HEK293 (cell line): ENCODE measurements around the gene PRSS50.

Experiments used
- CTCF ChIA-PET: fragments of 350-600 bp; formaldehyde crosslinking; extraction: SDS; loops from one replicate; lab custom pipeline; 2021; ENCODE audit warnings: antibody characterized with exemption; lab: Yijun Ruan, JAX
- POLR2A ChIA-PET: fragments of 300-600 bp; formaldehyde crosslinking; extraction: SDS; loops from one replicate; lab custom pipeline; 2020; ENCODE audit warnings: antibody characterized with exemption, inconsistent platforms; lab: Yijun Ruan, JAX
- H3K27ac ChIP-seq: fragments of 200-500 bp; sonication (Bioruptor generic); 2 replicates; pipeline ENCODE4 v1.5.1; 2014; ENCODE audit warnings: low read depth, low read length, control low read depth, inconsistent platforms; ENCODE audit errors: extremely low read depth
- H3K36me3 ChIP-seq, 2 experiments: fragments of 200-500 bp in 1 of 2; sonication (Bioruptor generic) in 1 of 2; 1 replicate in 1 of 2; 2 replicates in 1 of 2; pipeline ENCODE4 v1.5.1; 2014 to 2017; ENCODE audit warnings: inconsistent platforms in 2 of 2, low read length in 2 of 2; ENCODE audit not compliant: control insufficient read depth in 2 of 2, insufficient read depth in 1 of 2
- H3K4me1 ChIP-seq: fragments of 200-500 bp; sonication (Bioruptor generic); 2 replicates; pipeline ENCODE4 v1.5.1; 2014; ENCODE audit warnings: mild to moderate bottlenecking, low read length, inconsistent platforms; ENCODE audit not compliant: control insufficient read depth, insufficient read depth
- H3K4me3 ChIP-seq: 2 replicates; pipeline ENCODE4 v1.5.1; 2011; ENCODE audit warnings: low read depth, mild to moderate bottlenecking, control low read depth, low read length, moderate library complexity
- H3K9me3 ChIP-seq: fragments of 200-500 bp; sonication (Bioruptor generic); 2 replicates; pipeline ENCODE4 v1.5.1; 2014; ENCODE audit warnings: low read depth, low read length, inconsistent platforms; ENCODE audit not compliant: control insufficient read depth, insufficient read depth
- EGR2 ChIP-seq: fragments of 450-650 bp; formaldehyde crosslinking; IDR thresholded peaks from 2 replicates; pipeline ENCODE4 v1.5.1; 2016; ENCODE audit warnings: low read depth, missing biosample characterization, missing genetic modification characterization
- GLI4 ChIP-seq: fragments of 450-650 bp; formaldehyde crosslinking; IDR thresholded peaks from 2 replicates; pipeline ENCODE4 v1.5.1; 2016; ENCODE audit warnings: missing biosample characterization, missing genetic modification characterization
- KLF16 ChIP-seq: fragments of 450-650 bp; formaldehyde crosslinking; IDR thresholded peaks from 2 replicates; pipeline ENCODE4 v1.5.1; 2017; ENCODE audit warnings: missing biosample characterization, missing genetic modification characterization
- MEIS1 ChIP-seq: sonication (generic); formaldehyde crosslinking; IDR thresholded peaks from 2 replicates; pipeline ENCODE4 v1.8.1; 2022; ENCODE audit warnings: missing genetic modification reagents, mild to moderate bottlenecking, borderline replicate concordance
- REPIN1 ChIP-seq: fragments of 450-650 bp; formaldehyde crosslinking; IDR thresholded peaks from 2 replicates; pipeline ENCODE4 v1.5.1; 2017; ENCODE audit warnings: missing biosample characterization, missing genetic modification characterization, low read depth
- TRIM28 ChIP-seq: IDR thresholded peaks from 2 replicates; pipeline ENCODE4 v1.6.1; 2011; ENCODE audit warnings: low read length, control low read depth, borderline replicate concordance
- ZNF146 ChIP-seq: fragments of 450-650 bp; formaldehyde crosslinking; IDR thresholded peaks from 2 replicates; pipeline ENCODE4 v1.5.1; 2016; ENCODE audit warnings: missing biosample characterization, missing genetic modification characterization
- ZNF174 ChIP-seq: fragments of 450-650 bp; formaldehyde crosslinking; IDR thresholded peaks from 2 replicates; pipeline ENCODE4 v1.5.0; 2017; ENCODE audit warnings: missing biosample characterization, mild to moderate bottlenecking, missing genetic modification characterization
- ZNF366 ChIP-seq: fragments of 450-650 bp; formaldehyde crosslinking; conservative IDR thresholded peaks from 2 replicates; pipeline ENCODE4 v1.5.1; 2016; ENCODE audit warnings: missing biosample characterization, missing genetic modification characterization
- ZNF433 ChIP-seq: fragments of 450-650 bp; formaldehyde crosslinking; IDR thresholded peaks from 2 replicates; pipeline ENCODE4 v1.5.1; 2016; ENCODE audit warnings: missing biosample characterization, missing genetic modification characterization, low read depth
- ZNF560 ChIP-seq: fragments of 450-650 bp; formaldehyde crosslinking; IDR thresholded peaks from 2 replicates; pipeline ENCODE4 v1.5.1; 2017; ENCODE audit warnings: missing biosample characterization, missing genetic modification characterization, borderline replicate concordance
- ZNF580 ChIP-seq: fragments of 450-650 bp; formaldehyde crosslinking; IDR thresholded peaks from 2 replicates; pipeline ENCODE4 v1.5.1; 2016; ENCODE audit warnings: missing biosample characterization, missing genetic modification characterization
- ZNF830 ChIP-seq: fragments of 450-650 bp; IDR thresholded peaks from 2 replicates; pipeline ENCODE4 v1.5.0; 2018; ENCODE audit warnings: missing biosample characterization, missing genetic modification characterization, low read depth, mild to moderate bottlenecking, moderate library complexity
- ZNF843 ChIP-seq: fragments of 450-650 bp; formaldehyde crosslinking; IDR thresholded peaks from 2 replicates; pipeline ENCODE4 v1.5.1; 2016; ENCODE audit warnings: missing biosample characterization, missing genetic modification characterization
- TF ChIP-seq, protein P1 (sequence below): fragments of 450-650 bp; formaldehyde crosslinking; IDR thresholded peaks from 2 replicates; pipeline ENCODE4 v1.5.1; 2017; ENCODE audit warnings: missing biosample characterization, missing genetic modification characterization
- TF ChIP-seq, protein P2 (sequence below): fragments of 450-650 bp; formaldehyde crosslinking; conservative IDR thresholded peaks from 2 replicates; pipeline ENCODE4 v1.5.1; 2016; ENCODE audit warnings: low read depth, missing biosample characterization, missing genetic modification characterization
- TF ChIP-seq, protein P3 (sequence below): fragments of 450-650 bp; formaldehyde crosslinking; IDR thresholded peaks from 2 replicates; pipeline ENCODE4 v1.5.1; 2016; ENCODE audit warnings: missing biosample characterization, missing genetic modification characterization

Gene PRSS50

GRCh38 chr3:46682974-46683373 lies 34.7 kb downstream of the PRSS50 start (continued):
- TF ChIP-seq KLF16 (tag by site-specific recombination), result no peak
- no peak for TF ChIP-seq GLI4 (tag by site-specific recombination)
- no peak for TF ChIP-seq ZNF433 (tag by site-specific recombination)
- TF ChIP-seq ZNF843, result no peak

DNA sequence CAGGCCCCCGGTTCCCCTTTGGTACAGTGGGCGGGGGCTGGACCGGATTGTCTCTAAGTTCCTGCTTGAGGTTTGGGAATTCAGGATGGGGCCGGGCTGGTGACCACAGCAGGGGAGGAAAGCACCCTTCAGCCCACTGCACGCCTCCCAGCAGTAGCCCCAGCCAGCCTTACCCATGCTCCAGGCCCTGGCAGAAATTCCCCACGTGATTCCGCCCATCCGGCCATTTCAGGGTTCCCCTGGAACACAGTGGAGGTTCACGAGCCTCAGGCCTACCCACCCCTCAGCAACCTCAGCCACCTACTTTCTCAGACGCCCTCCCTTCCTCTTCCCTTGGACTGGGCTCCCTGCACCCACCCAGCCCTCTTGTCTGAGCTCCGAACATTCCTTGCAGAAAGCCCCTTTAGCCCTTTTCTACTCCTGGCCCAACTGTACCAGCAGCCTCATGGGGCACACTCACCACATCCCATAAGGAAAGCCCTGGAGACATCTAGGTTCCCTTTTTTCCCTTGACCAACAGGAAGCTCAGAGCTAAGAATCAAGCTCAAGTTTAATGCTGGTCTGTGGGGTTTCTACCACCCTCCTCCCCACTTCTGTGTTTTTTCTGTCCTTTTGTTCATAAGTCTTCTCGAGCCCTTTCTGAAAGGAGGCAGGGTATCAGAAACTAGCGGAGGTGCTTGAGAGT lies 35.7 kb downstream of the PRSS50 start:
- no peaks in the 10 kb centered on the region for H3K4me1 ChIP-seq
- H3K36me3 ChIP-seq, result no peaks in the 10 kb centered on the region
- H3K27ac ChIP-seq, result no peak overlapping the region
- TF ChIP-seq ZNF174 (tag by site-specific recombination), result no peak
- no peak for TF ChIP-seq ZNF560 (tag by site-specific recombination)
- TF ChIP-seq, protein P1, sequence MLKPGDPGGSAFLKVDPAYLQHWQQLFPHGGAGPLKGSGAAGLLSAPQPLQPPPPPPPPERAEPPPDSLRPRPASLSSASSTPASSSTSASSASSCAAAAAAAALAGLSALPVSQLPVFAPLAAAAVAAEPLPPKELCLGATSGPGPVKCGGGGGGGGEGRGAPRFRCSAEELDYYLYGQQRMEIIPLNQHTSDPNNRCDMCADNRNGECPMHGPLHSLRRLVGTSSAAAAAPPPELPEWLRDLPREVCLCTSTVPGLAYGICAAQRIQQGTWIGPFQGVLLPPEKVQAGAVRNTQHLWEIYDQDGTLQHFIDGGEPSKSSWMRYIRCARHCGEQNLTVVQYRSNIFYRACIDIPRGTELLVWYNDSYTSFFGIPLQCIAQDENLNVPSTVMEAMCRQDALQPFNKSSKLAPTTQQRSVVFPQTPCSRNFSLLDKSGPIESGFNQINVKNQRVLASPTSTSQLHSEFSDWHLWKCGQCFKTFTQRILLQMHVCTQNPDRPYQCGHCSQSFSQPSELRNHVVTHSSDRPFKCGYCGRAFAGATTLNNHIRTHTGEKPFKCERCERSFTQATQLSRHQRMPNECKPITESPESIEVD, result no peak
- TF ChIP-seq, protein P2, sequence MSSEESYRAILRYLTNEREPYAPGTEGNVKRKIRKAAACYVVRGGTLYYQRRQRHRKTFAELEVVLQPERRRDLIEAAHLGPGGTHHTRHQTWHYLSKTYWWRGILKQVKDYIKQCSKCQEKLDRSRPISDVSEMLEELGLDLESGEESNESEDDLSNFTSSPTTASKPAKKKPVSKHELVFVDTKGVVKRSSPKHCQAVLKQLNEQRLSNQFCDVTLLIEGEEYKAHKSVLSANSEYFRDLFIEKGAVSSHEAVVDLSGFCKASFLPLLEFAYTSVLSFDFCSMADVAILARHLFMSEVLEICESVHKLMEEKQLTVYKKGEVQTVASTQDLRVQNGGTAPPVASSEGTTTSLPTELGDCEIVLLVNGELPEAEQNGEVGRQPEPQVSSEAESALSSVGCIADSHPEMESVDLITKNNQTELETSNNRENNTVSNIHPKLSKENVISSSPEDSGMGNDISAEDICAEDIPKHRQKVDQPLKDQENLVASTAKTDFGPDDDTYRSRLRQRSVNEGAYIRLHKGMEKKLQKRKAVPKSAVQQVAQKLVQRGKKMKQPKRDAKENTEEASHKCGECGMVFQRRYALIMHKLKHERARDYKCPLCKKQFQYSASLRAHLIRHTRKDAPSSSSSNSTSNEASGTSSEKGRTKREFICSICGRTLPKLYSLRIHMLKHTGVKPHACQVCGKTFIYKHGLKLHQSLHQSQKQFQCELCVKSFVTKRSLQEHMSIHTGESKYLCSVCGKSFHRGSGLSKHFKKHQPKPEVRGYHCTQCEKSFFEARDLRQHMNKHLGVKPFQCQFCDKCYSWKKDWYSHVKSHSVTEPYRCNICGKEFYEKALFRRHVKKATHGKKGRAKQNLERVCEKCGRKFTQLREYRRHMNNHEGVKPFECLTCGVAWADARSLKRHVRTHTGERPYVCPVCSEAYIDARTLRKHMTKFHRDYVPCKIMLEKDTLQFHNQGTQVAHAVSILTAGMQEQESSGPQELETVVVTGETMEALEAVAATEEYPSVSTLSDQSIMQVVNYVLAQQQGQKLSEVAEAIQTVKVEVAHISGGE (tag by site-specific recombination), result no peak
- TF ChIP-seq REPIN1, result no peak
- no peak for TF ChIP-seq ZNF366 (tag by site-specific recombination)
- TF ChIP-seq ZNF146, result no peak
- TF ChIP-seq TRIM28, result no peak
- TF ChIP-seq ZNF830 (tag by site-specific recombination), result no peak
- TF ChIP-seq MEIS1 (CRISPR knock-in tag), result no peak
- no peak for TF ChIP-seq ZNF580
- CTCF ChIA-PET, result interaction anchor here (0.6 kb wide), 1 partner anchor 97 kb away, joined by 4 read pairs; no protein-coding TSS in a partner anchor
- POLR2A ChIA-PET, result no interaction called here
- H3K4me3 ChIP-seq, result no peak overlapping the region
- no peaks in the 10 kb centered on the region for H3K9me3 ChIP-seq

DNA sequence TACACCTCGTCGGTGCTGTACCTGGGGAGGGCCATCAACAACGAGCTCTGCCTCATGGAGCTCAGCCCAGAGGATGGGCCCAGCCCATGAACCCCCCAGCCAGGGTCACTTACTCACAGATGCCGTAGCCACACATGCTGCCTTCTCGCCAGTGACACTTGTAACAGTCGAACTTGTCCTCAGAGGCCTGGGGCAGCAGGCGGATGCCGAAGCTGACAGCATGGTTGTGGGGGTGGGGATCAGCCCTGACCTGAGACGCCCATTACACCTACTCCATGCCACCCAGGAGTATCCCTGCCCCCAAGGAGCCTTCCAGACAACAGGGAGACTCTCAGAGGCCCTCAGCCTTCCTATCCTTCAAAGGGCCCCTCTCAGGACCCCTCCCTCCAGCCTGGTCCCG lies 36.3 kb downstream of the PRSS50 start:
- Histone ChIP-seq H3K4me3 (no peak overlapping the region), H3K36me3 (no peaks in the 10 kb centered on the region)
- CTCF ChIA-PET, result interaction anchor here (0.6 kb wide), 1 partner anchor 96 kb away, joined by 4 read pairs; no protein-coding TSS in a partner anchor
- peak; percentile 19; the same call in 1 of the 2 replicates for TF ChIP-seq EGR2 (tag by site-specific recombination)
- TF ChIP-seq, protein P3, sequence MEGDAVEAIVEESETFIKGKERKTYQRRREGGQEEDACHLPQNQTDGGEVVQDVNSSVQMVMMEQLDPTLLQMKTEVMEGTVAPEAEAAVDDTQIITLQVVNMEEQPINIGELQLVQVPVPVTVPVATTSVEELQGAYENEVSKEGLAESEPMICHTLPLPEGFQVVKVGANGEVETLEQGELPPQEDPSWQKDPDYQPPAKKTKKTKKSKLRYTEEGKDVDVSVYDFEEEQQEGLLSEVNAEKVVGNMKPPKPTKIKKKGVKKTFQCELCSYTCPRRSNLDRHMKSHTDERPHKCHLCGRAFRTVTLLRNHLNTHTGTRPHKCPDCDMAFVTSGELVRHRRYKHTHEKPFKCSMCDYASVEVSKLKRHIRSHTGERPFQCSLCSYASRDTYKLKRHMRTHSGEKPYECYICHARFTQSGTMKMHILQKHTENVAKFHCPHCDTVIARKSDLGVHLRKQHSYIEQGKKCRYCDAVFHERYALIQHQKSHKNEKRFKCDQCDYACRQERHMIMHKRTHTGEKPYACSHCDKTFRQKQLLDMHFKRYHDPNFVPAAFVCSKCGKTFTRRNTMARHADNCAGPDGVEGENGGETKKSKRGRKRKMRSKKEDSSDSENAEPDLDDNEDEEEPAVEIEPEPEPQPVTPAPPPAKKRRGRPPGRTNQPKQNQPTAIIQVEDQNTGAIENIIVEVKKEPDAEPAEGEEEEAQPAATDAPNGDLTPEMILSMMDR (tag by site-specific recombination), result no peak
- TF ChIP-seq, all 188 proteins: peak for 1
- no peak overlapping the region for H3K27ac ChIP-seq
- POLR2A ChIA-PET, result no interaction called here
- no peaks in the 10 kb centered on the region for H3K9me3 ChIP-seq
- H3K4me1 ChIP-seq, result no peaks in the 10 kb centered on the region
